ENCODE measurements around the gene AUTS2.

Gene AUTS2

GRCh38 chr7:69722843-69723242, 124.6 kb downstream of the AUTS2 start:
- no peak for DNase-seq (ENCODE audit: low read depth, low spot score)

DNA sequence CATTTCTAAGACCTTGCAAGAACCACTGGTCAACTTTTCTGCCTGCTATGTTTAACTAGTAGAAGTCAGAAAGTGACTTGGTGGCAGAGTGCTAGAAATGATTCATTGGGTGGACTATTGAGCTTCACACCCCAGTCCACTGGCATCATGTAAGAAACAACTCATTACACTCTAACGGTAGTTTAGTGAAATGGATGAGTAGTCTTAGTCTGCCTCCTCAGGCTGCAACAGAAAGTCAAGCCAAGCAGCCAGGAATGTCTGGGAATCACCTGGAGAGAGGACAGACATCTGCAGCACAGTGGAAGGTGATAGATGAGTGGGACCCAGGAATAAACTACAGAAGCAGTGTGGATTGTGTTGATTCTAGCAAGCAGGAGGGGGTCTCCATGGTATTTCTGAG, 125.4 kb downstream of the AUTS2 start:
- DNase-seq (ENCODE audit: low read depth, low spot score): no peak

GRCh38 chr7:69728304-69728703, 130.0 kb downstream of the AUTS2 start:
- DNase-seq (ENCODE audit: low read depth, low spot score): no peak

DNA sequence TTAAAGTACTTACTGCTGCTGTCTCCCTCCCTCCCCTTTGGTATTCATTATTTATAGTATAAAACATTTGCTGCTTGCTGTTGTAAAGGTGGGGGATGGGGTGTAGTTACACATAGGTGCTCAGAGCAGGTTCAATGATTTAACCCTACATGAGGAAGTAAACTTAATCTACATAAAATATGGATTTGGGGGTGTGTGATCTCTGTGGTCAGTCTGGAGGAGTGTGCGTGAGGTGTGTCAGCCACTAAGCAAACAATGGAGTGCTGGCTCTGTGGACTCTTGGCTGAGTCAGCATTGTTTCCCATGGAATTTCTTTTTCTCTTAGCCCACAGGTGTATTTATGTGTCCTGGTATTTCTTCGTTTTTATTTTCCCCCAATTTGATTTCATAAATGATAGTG, 133.9 kb downstream of the AUTS2 start:
- DNase-seq (ENCODE audit: low read depth, low spot score): no peak

- no peak for DNase-seq (ENCODE audit: low read depth, low spot score)
Measured at GRCh38 chr7:69735582-69735981, 137.3 kb downstream of the AUTS2 start.

GRCh38 chr7:69736126-69736810, 138.0 kb downstream of the AUTS2 start:
- DNase-seq (ENCODE audit: low read depth, low spot score): no peak

- DNase-seq (ENCODE audit: low read depth, low spot score): no peak
Measured at GRCh38 chr7:69738396-69738951, 140.2 kb downstream of the AUTS2 start.

- DNase-seq (ENCODE audit: low read depth, low spot score): no peak
Measured at GRCh38 chr7:69739190-69739589, 140.9 kb downstream of the AUTS2 start.

DNA sequence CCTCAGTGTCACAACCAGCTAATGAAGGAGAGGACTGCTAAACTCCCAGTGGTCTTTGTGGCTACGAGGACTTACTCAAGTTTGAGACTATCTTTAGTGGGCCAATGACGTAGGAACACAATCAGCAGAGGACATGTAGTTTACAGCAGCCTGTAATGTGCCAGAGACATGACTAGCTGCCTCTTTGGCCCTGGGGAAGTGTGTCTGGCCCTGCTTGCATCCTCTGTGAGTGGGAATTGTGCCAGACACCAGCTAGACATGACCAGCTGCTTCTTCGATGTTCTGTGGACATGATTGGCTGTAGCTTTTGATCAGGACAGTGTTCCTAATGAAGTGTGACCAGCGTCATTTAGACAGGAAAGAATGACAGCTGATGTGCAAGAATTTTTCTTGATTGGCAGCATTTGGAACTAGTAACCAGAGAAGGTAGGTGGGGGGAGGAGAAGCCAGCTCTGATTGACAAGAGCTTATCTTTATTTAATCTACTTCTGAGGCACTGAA, 141.7 kb downstream of the AUTS2 start:
- DNase-seq (ENCODE audit: low read depth, low spot score): no peak

GRCh38 chr7:69742237-69742636, 144.0 kb downstream of the AUTS2 start:
- no peak for DNase-seq (ENCODE audit: low read depth, low spot score)

DNA sequence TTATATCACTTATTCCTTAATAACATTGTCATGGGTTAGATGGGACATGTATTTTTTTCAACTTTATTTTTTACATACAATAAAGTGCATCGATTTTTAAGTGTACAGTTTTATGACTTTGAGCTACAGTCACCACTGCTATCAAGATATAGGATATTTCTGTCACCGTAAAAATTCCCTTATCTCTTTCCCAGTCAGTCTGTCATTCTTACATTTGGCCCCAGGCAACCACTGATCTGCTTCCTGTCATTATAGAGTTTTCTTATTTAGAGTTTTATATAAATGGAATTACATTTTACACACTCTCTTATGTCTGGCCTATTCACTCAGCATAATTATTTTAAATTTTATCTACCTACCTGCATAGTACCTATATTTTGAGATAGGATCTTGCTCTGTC, 145.2 kb downstream of the AUTS2 start:
- DNase-seq (ENCODE audit: low read depth, low spot score): no peak

DNA sequence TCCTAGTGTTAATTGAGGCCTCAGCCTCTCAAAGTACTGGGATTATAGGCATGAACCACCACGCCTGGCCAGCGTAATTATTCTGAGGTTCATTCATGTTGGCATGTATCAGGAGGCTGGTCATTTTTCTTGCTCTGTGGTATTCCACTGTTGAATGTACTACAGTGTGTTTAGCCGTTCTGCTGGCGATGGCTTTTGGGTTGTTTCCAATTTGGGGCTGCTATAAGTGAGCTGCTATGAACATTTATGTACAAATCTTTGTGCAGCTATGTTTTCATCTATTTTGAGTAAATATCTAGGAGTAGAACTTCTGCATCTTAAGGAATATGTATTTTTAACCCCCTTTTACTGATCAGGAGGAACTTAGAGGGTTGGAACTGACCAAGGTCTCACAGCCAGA, 145.8 kb downstream of the AUTS2 start:
- no peak for DNase-seq (ENCODE audit: low read depth, low spot score)

DNA sequence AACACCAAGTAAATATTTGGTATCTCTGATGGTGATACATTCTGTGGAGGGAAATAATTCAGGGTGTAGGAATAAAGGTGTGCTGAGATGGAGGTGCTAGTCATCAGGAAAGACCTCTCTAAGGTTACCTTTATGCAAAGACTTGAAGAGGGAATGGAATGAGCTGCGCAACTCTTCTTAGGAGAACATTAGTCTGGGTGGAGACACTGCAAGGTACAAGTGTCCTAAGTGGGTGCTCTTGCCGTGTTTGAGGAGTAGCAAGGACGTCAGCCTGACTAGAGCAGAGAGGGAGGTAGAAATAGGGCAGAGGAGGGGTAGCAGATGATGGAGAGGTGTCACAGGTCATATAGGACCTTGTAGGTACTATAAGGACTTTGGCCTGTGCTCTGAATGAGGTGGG, 148.1 kb downstream of the AUTS2 start:
- DNase-seq (ENCODE audit: low read depth, low spot score): no peak

- no peak for DNase-seq (ENCODE audit: low read depth, low spot score)
Measured at GRCh38 chr7:69747144-69747543, 148.9 kb downstream of the AUTS2 start.

DNA sequence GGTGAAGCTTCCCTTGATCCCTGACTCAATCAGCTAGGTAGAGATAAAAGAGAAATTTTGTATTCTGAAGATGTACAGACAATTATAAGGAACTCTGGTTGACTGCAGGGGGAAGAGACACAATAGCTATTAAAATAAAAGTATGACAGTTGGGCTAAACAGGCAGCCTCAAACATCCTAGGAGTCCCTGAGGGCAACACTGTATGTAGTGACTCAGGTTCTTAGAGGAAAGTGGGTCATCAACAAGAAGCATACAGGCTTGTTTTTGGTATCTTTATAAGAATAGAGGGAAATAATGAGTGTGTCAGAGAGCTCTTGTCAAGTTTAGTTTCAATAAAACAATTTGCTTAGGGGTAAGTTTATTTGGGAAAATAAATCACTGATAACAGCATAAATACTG, 150.3 kb downstream of the AUTS2 start:
- no peak for DNase-seq (ENCODE audit: low read depth, low spot score)

- no peak for DNase-seq (ENCODE audit: low read depth, low spot score)
Measured at GRCh38 chr7:69749372-69749979, 151.2 kb downstream of the AUTS2 start.

DNA sequence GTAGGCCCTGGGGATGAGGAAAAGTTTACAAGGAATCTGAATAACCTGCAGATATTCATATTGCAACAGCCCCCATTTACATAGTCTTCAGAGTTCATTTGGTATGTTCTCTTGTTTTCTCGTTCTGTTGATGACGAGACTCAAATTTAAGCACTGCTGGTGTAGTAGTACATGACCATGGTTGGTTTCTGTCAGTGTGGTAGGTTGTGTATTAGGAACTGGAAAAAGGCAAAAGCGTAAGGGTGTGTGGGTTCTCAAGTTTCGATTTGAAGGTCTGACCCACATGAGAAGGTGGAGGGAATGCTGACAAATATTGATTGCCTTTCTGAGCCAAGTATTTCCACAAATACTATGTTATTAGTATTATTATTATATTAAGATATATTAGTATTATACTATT, 151.7 kb downstream of the AUTS2 start:
- DNase-seq (ENCODE audit: low read depth, low spot score): no peak

DNA sequence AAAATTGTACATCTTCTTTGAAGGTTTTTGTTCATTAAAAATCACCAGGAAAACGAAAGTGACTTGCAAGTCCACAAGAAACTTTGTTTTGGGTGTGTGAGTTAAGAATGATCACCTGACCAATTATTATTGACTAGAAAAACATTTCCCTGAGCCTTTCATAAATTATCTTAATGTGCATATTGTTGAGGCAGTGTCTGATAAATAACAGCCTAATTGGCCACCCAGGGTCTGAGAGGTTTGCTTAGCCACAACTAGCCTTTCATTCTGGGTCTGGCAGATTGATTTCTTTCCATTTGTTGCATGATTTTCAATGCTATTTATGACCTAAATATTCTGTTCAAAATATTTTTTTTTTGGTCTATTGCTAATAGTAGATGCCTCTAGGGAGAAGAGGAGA, 152.8 kb downstream of the AUTS2 start:
- DNase-seq (ENCODE audit: low read depth, low spot score): no peak

- no peak for DNase-seq (ENCODE audit: low read depth, low spot score)
Measured at GRCh38 chr7:69753981-69754380, 155.7 kb downstream of the AUTS2 start.

- DNase-seq (ENCODE audit: low read depth, low spot score): no peak
Measured at GRCh38 chr7:69754476-69754875, 156.2 kb downstream of the AUTS2 start.

GRCh38 chr7:69756235-69756634, 158.0 kb downstream of the AUTS2 start:
- DNase-seq (ENCODE audit: low read depth, low spot score): no peak

DNA sequence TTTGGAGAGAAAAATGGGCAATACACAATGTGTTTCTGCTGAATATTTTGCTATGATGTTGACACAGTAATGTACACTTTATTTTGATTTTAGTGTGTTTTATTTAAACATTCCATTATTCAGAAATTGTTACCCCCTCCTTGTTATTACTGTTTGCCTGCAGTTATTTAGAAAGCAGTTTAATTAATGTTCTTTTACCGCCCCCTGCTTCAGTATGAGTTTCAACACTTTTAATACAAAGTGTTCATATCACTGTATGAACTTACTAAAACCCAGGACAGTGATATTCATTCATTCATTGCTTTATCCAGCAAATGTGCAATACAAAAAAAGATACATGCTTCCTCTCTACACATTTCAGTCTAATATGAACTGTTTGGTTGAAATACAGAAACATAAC, 159.3 kb downstream of the AUTS2 start:
- no peak for DNase-seq (ENCODE audit: low read depth, low spot score)

DNA sequence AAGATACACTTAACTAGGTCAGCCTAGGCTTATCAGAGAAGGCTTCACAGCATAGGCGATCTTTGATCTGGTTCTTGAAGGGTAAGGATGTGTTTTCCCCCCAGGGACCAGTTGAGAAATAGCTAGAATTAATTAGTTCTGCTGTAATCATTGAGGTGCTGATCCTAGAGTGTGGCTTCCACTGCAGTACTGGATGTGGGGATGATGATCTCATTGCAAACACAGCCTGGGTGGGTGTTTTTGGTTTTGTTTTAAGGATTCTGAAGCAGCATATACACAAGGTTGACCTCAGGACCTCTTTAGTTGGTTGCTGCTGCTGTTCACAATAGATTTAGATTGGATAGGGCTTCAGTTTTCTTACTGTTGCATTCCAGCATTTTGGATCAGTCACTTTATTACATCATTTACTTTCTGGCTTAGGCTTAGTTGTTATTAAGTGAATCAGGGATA, 159.7 kb downstream of the AUTS2 start:
- no peak for DNase-seq (ENCODE audit: low read depth, low spot score)
